Peyer's patch (tissue), 4 donors: Measurements from ENCODE around the gene TUG1.

Source experiments
- CTCF ChIP-seq, 6 experiments: fragments of 450-650 bp in 4 of 6; fragments of 200-600 bp in 2 of 6; sonication (generic) in 1 of 6; IDR thresholded peaks; one replicate each; pipeline ENCODE4 v1.5.1; 2017 to 2019; ENCODE audit warnings: antibody characterized with exemption in 6 of 6, mild to moderate bottlenecking in 3 of 6, moderate library complexity in 1 of 6
- POLR2A ChIP-seq, 2 donors: fragments of 450-650 bp; IDR thresholded peaks; one replicate each; pipeline ENCODE4 v1.5.1; 2017; ENCODE audit warnings: antibody characterized with exemption in 2 of 2, mild to moderate bottlenecking in 2 of 2, moderate library complexity in 2 of 2

- TF ChIP-seq CTCF (IDR thresholded peaks at IDR 0.05) (no peak), POLR2A (IDR thresholded peaks at IDR 0.05) (no peak)
Observed at GRCh38 chr22:30926706-30927105, 42.4 kb upstream of the TUG1 start.
